OCI-LY7 (cell line): ENCODE data around the gene ZNF771. TPM values are rescaled to one million over a fixed set of nuclear protein-coding genes. Genes with fewer than 3 reads are reported as not detected.

Experiments used
- BruUV-seq: library from RNA; stranded (reverse); fragments of 400-500 nt; replicated peaks from 2 replicates; lab custom pipeline; 2021; lab: Mats Ljungman, UMichigan
- CTCF ChIA-PET: fragments of 300-600 bp; sonication (Branson Sonifier 250); formaldehyde crosslinking; loops from one replicate; lab custom pipeline; 2022; ENCODE audit warnings: antibody characterized with exemption; ENCODE audit not compliant: unreplicated experiment; lab: Charles Lee
- POLR2A ChIA-PET: fragments of 300-600 bp; sonication (Branson Sonifier 250); formaldehyde crosslinking; loops from one replicate; lab custom pipeline; 2022; ENCODE audit warnings: antibody characterized with exemption; lab: Charles Lee
- DNase-seq: peaks from one replicate; pipeline ENCODE4 v3.0.0-alpha.2; 2015; ENCODE audit warnings: low spot score
- H2AFZ ChIP-seq: fragments of 200-600 bp; sonication (generic), shearing (Covaris generic); 2 replicates; pipeline ENCODE4 v1.6.1; 2014; ENCODE audit warnings: mild to moderate bottlenecking, antibody characterized with exemption, low read length, moderate library complexity
- H3K27ac ChIP-seq: fragments of 200-600 bp; sonication (generic); 2 replicates; pipeline ENCODE4 v1.5.1; 2014; ENCODE audit warnings: mixed run types, low read depth, mild to moderate bottlenecking, moderate library complexity, low read length, inconsistent platforms; ENCODE audit not compliant: poor library complexity, severe bottlenecking
- H3K36me3 ChIP-seq: fragments of 200-600 bp; sonication (generic); 2 replicates; pipeline ENCODE4 v1.6.1; 2014; ENCODE audit warnings: mild to moderate bottlenecking, antibody characterized with exemption, low read length, moderate library complexity, mixed read lengths; ENCODE audit not compliant: insufficient read depth
- H3K4me1 ChIP-seq: fragments of 200-600 bp; sonication (generic); 2 replicates; pipeline ENCODE4 v1.5.1; 2014; ENCODE audit warnings: mild to moderate bottlenecking, low read length; ENCODE audit not compliant: insufficient read depth, poor library complexity, severe bottlenecking
- H3K4me2 ChIP-seq: fragments of 200-600 bp; sonication (generic); 2 replicates; pipeline ENCODE4 v1.6.1; 2014; ENCODE audit warnings: mild to moderate bottlenecking, low read length
- H3K4me3 ChIP-seq: fragments of 200-600 bp; sonication (generic); 2 replicates; pipeline ENCODE4 v1.5.1; 2014; ENCODE audit warnings: mild to moderate bottlenecking, low read depth, low read length; ENCODE audit not compliant: poor library complexity, severe bottlenecking
- H3K79me2 ChIP-seq: fragments of 200-600 bp; sonication (generic); 2 replicates; pipeline ENCODE4 v1.6.1; 2016; ENCODE audit warnings: low read depth, mild to moderate bottlenecking, low read length, moderate library complexity, mixed read lengths; ENCODE audit not compliant: insufficient read depth
- H3K9me2 ChIP-seq: fragments of 200-600 bp; sonication (generic); 2 replicates; pipeline ENCODE4 v1.6.1; 2016; ENCODE audit warnings: mild to moderate bottlenecking, low read length, mixed read lengths; ENCODE audit not compliant: insufficient read depth
- H3K9me3 ChIP-seq: fragments of 200-600 bp; sonication (generic); 2 replicates; pipeline ENCODE4 v1.6.1; 2014; ENCODE audit warnings: mild to moderate bottlenecking, mixed run types, low read length, mixed read lengths
- H4K20me1 ChIP-seq: fragments of 200-600 bp; sonication (generic); 2 replicates; pipeline ENCODE4 v1.6.1; 2014; ENCODE audit warnings: mild to moderate bottlenecking, antibody characterized with exemption, low read length, moderate library complexity, mixed read lengths; ENCODE audit not compliant: insufficient read depth
- EZH2phosphoT487 ChIP-seq: fragments of 200-600 bp; sonication (generic); IDR thresholded peaks from 2 replicates; pipeline ENCODE4 v1.6.1; 2018; ENCODE audit warnings: low read depth, borderline replicate concordance, mild to moderate bottlenecking, mixed run types, antibody characterized with exemption, low read length, moderate library complexity, mixed read lengths
- intact Hi-C: fragments of 100-400 bp; cut with micrococcal nuclease; formaldehyde crosslinking; loops from one replicate; pipeline ENCODE4 v1.10.0; 2022; ENCODE audit not compliant: unreplicated experiment
- total RNA-seq, 2 experiments: library from RNA; depleted of rRNA in 1 of 2; stranded (reverse); fragments of >200 nt in 1 of 2; shearing (Covaris generic) in 1 of 2; gene quantifications; 2 replicates each; pipeline ENCODE4 v1.2.3, GENCODE V29; 2014 to 2022
- TF ChIP-seq, protein P1 (sequence below): fragments of 200-600 bp; sonication (generic); conservative IDR thresholded peaks from 2 replicates; pipeline ENCODE4 v1.5.1; 2014; ENCODE audit warnings: mild to moderate bottlenecking, antibody characterized with exemption, low read length, moderate library complexity, mixed read lengths

ZNF771 gene
- total RNA-seq, 2 experiments from 2014 or later = 6.4 to 10.8 TPM

DNA sequence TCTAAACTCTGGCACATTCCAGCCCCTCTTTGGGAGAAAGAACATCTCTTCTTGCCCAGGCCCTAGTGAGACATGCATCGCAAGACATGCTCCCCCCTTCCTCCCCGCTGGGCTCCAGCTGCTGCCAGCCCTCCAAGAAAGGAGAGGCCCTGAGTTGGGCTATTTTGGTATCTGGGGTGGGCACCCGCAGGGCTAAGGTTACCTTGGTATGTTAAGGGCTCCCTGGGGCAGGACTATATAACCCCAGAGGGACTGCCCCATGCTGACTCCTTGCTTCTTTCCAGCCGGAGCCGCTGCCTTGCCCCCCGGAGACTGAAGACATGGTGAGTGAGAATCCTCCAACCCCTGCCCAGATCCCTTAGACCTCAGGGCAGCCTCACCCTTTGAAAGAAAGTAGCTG is 32.9 kb upstream of the ZNF771 start, which contains the start of gene MYL11:
Gene MYL11 (plus strand): TSS at position 265 of the 400 bp plus-strand sequence. CDS start 56 bp downstream, at position 321.
- H3K4me2 ChIP-seq = no peak within 1 kb of the TSS
- H3K27ac ChIP-seq = no peak within 1 kb of the TSS
- peaks cover 8% of the 10 kb centered on the region for H3K79me2 ChIP-seq
- CTCF ChIA-PET = no interaction called here
- no peak within 1 kb of the TSS for H2AFZ ChIP-seq
- DNase-seq = no peak
- peaks cover 7% of the 10 kb centered on the region; the same call in 1 of the 2 replicates for H3K36me3 ChIP-seq
- H4K20me1 ChIP-seq = peaks cover 1% of the 10 kb centered on the region
- no TSS peak for BruUV-seq
- intact Hi-C loops = loop anchor here (10.0 kb wide), 1 partner anchor 380 kb away; the partner anchor contains the start of genes HIRIP3 and INO80E
- no peaks in the 10 kb centered on the region for H3K9me2 ChIP-seq
- TF ChIP-seq, protein P1, sequence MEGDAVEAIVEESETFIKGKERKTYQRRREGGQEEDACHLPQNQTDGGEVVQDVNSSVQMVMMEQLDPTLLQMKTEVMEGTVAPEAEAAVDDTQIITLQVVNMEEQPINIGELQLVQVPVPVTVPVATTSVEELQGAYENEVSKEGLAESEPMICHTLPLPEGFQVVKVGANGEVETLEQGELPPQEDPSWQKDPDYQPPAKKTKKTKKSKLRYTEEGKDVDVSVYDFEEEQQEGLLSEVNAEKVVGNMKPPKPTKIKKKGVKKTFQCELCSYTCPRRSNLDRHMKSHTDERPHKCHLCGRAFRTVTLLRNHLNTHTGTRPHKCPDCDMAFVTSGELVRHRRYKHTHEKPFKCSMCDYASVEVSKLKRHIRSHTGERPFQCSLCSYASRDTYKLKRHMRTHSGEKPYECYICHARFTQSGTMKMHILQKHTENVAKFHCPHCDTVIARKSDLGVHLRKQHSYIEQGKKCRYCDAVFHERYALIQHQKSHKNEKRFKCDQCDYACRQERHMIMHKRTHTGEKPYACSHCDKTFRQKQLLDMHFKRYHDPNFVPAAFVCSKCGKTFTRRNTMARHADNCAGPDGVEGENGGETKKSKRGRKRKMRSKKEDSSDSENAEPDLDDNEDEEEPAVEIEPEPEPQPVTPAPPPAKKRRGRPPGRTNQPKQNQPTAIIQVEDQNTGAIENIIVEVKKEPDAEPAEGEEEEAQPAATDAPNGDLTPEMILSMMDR = no peak
- no peak for TF ChIP-seq EZH2phosphoT487
- peaks cover 42% of the 10 kb centered on the region for H3K4me1 ChIP-seq
- H3K9me3 ChIP-seq = no peaks in the 10 kb centered on the region
- H3K4me3 ChIP-seq = no peak within 1 kb of the TSS
- POLR2A ChIA-PET = interaction anchor here (1.2 kb wide), 1 partner anchor 8 kb away, joined by 3 read pairs; the partner anchor contains the start of gene SEPTIN1

DNA sequence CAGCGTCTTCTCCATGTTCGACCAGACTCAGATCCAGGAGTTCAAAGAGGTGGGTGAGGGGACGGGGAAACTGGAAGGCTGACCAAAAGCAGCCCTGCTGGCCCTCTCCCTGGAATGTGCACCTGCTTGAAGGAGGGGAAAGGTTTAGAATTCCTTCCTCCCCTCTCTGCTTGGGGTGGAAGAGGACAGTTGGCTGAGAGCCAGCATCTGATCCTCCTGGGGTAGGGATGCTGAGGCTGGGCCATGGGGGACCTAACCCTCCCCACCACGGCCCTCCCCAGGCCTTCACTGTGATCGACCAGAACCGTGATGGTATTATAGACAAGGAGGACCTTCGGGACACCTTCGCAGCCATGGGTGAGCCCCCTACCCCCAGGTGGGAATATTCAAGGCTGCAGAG is 31.5 kb upstream of the ZNF771 start:
- peaks cover 55% of the 10 kb centered on the region for H3K4me1 ChIP-seq
- no peak for TF ChIP-seq EZH2phosphoT487
- TF ChIP-seq, protein P1 = no peak
- CTCF ChIA-PET = no interaction called here

GRCh38 chr16:30376461-30376902 is 30.9 kb upstream of the ZNF771 start:
- CTCF ChIA-PET = no interaction called here
- BruUV-seq = no TSS peak
- Histone ChIP-seq H3K27ac (no peak overlapping the region), H3K9me2 (no peaks in the 10 kb centered on the region), H4K20me1 (no peaks in the 10 kb centered on the region), H3K4me2 (no peak overlapping the region), H3K4me1 (peaks cover 57% of the 10 kb centered on the region), H3K9me3 (no peaks in the 10 kb centered on the region), H3K36me3 (peaks cover 21% of the 10 kb centered on the region), H2AFZ (no peak overlapping the region), H3K79me2 (peaks cover 24% of the 10 kb centered on the region; the same call in 1 of the 2 replicates), H3K4me3 (no peak overlapping the region)
- POLR2A ChIA-PET = interaction anchor here (1.1 kb wide), 1 partner anchor 35 kb away, joined by 3 read pairs; no protein-coding TSS in a partner anchor
- no peak for DNase-seq
- intact Hi-C loops = loop anchor here (10.0 kb wide), 1 partner anchor 382 kb away; the partner anchor contains the start of genes HIRIP3 and INO80E
- TF ChIP-seq EZH2phosphoT487 = no peak
- TF ChIP-seq, protein P1 = no peak

More for the DNA sequence above, 31.5 kb upstream of the ZNF771 start:
- Histone ChIP-seq H3K36me3 (peaks cover 20% of the 10 kb centered on the region), H3K79me2 (peaks cover 18% of the 10 kb centered on the region; the same call in 1 of the 2 replicates), H3K4me2 (no peak overlapping the region), H3K27ac (no peak overlapping the region), H3K9me2 (no peaks in the 10 kb centered on the region), H4K20me1 (no peaks in the 10 kb centered on the region), H3K9me3 (no peaks in the 10 kb centered on the region), H3K4me3 (no peak overlapping the region), H2AFZ (no peak overlapping the region)
- POLR2A ChIA-PET = no interaction called here
- BruUV-seq = no TSS peak
- intact Hi-C loops = loop anchor here (10.0 kb wide), 1 partner anchor 381 kb away; the partner anchor contains the start of genes HIRIP3 and INO80E
- DNase-seq = no peak
